Osteoblast (primary cell): ENCODE measurements around the gene PIGM. TPM values are rescaled to one million over a fixed set of nuclear protein-coding genes. Genes with fewer than 3 reads are reported as not detected.

Source experiments
- DNase-seq: peaks from one replicate; pipeline ENCODE4 v3.0.0; 2011; ENCODE audit warnings: low spot score, mixed read lengths; ENCODE audit not compliant: insufficient read length; ENCODE audit errors: missing footprints
- H2AFZ ChIP-seq: 2 replicates; pipeline ENCODE4 v1.6.0; 2011; ENCODE audit warnings: mild to moderate bottlenecking, low read length
- H3K27ac ChIP-seq: 2 replicates; pipeline ENCODE4 v1.5.1; 2011; ENCODE audit warnings: mild to moderate bottlenecking, low read depth, low read length, moderate library complexity
- H3K27me3 ChIP-seq: 2 replicates; pipeline ENCODE4 v1.6.0; 2012; ENCODE audit warnings: mild to moderate bottlenecking, control low read depth, inconsistent platforms, low read length, moderate library complexity; ENCODE audit not compliant: insufficient read depth
- H3K36me3 ChIP-seq: 2 replicates; pipeline ENCODE4 v1.5.1; 2011; ENCODE audit warnings: mild to moderate bottlenecking, low read length, control low read depth, moderate library complexity; ENCODE audit not compliant: insufficient read depth
- H3K4me1 ChIP-seq: 2 replicates; pipeline ENCODE4 v1.5.1; 2011; ENCODE audit warnings: mild to moderate bottlenecking, low read length, control low read depth, moderate library complexity; ENCODE audit not compliant: insufficient read depth
- H3K4me2 ChIP-seq: 2 replicates; pipeline ENCODE4 v1.6.0; 2011; ENCODE audit warnings: mild to moderate bottlenecking, low read length; ENCODE audit not compliant: insufficient read depth
- H3K4me3 ChIP-seq: fragments of 200-600 bp; sonication (generic); 3 replicates; pipeline ENCODE4 v1.5.1; 2012; ENCODE audit warnings: mild to moderate bottlenecking, low read length, inconsistent platforms; ENCODE audit not compliant: insufficient read depth
- H3K79me2 ChIP-seq: 2 replicates; pipeline ENCODE4 v1.6.0; 2012; ENCODE audit warnings: mild to moderate bottlenecking, low read length, control low read depth, inconsistent platforms; ENCODE audit not compliant: insufficient read depth
- H3K9me3 ChIP-seq: 2 replicates; pipeline ENCODE4 v1.5.1; 2011; ENCODE audit warnings: low read depth, low read length, control low read depth
- H4K20me1 ChIP-seq: 2 replicates; pipeline ENCODE4 v1.6.0; 2012; ENCODE audit warnings: mild to moderate bottlenecking, low read length, control low read depth; ENCODE audit not compliant: insufficient read depth
- total RNA-seq: library from RNA; depleted of rRNA; stranded (reverse); fragments of >200 nt; gene quantifications from 2 replicates; pipeline ENCODE4 v1.2.3, GENCODE V29; 2012
- TF ChIP-seq, protein P1 (sequence below): IDR thresholded peaks from 2 replicates; pipeline ENCODE4 v1.5.1; 2011; ENCODE audit warnings: mild to moderate bottlenecking, low read depth, low read length, moderate library complexity; ENCODE audit errors: extremely low read depth

The PIGM gene
- total RNA-seq, 1 donor, result 7.2 TPM

DNA sequence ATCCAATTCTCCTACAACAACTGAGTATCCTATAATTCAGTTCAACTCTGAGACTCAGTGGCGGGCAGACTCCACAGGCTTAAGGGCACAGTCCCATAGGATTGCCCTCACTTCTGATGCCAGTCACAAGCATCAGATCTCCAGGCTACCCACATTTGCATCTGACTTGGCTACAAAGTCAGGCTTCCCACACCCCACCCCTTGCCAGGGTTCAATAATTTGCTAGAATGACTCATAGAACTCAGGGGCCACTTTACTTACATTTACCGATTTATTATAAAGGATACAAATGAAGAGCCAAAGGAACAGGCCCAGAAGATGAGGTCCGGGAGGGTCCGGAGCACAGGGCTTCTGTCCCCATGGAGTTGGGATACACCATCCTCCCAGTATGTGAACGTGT is 41.8 kb downstream of the PIGM start:
- no peaks in the 10 kb centered on the region for H3K36me3 ChIP-seq

DNA sequence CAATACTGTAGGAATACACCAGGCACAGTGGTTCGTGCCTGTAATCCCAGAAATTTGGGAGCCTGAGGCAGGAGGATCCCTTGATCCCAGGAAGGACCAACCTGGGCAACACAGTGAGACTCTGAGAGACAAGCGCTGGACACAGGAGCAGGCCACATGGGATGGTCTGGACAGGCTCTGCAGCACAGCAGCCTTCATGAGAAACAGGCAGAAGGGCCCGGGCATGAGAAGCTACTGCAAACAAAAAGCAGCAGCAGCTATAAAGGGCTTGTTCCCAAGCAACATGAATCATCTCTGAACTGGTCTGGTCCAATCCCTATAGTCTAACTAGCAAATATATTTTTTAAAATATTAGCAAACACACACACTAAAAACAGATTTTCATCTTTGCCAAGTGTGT is 42.2 kb downstream of the PIGM start:
- Histone ChIP-seq H3K4me1 (peaks cover 14% of the 10 kb centered on the region), H4K20me1 (no peaks in the 10 kb centered on the region), H3K36me3 (no peaks in the 10 kb centered on the region), H2AFZ (no peak overlapping the region), H3K9me3 (no peaks in the 10 kb centered on the region), H3K4me2 (no peak overlapping the region), H3K27ac (no peak overlapping the region), H3K79me2 (no peaks in the 10 kb centered on the region), H3K4me3 (no peak overlapping the region), H3K27me3 (no peaks in the 10 kb centered on the region)
- peak; percentile 65 for DNase-seq
- TF ChIP-seq, protein P1, sequence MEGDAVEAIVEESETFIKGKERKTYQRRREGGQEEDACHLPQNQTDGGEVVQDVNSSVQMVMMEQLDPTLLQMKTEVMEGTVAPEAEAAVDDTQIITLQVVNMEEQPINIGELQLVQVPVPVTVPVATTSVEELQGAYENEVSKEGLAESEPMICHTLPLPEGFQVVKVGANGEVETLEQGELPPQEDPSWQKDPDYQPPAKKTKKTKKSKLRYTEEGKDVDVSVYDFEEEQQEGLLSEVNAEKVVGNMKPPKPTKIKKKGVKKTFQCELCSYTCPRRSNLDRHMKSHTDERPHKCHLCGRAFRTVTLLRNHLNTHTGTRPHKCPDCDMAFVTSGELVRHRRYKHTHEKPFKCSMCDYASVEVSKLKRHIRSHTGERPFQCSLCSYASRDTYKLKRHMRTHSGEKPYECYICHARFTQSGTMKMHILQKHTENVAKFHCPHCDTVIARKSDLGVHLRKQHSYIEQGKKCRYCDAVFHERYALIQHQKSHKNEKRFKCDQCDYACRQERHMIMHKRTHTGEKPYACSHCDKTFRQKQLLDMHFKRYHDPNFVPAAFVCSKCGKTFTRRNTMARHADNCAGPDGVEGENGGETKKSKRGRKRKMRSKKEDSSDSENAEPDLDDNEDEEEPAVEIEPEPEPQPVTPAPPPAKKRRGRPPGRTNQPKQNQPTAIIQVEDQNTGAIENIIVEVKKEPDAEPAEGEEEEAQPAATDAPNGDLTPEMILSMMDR, result no peak

More for the DNA sequence above, 41.8 kb downstream of the PIGM start:
- no peak for DNase-seq
- no peaks in the 10 kb centered on the region for H3K9me3 ChIP-seq
- no peak overlapping the region for H3K4me3 ChIP-seq
- no peak overlapping the region for H3K4me2 ChIP-seq
- H3K4me1 ChIP-seq, result peaks cover 14% of the 10 kb centered on the region
- H3K27ac ChIP-seq, result no peak overlapping the region
- no peaks in the 10 kb centered on the region for H4K20me1 ChIP-seq
- no peak overlapping the region for H2AFZ ChIP-seq
- no peaks in the 10 kb centered on the region for H3K27me3 ChIP-seq
- TF ChIP-seq, protein P1, result no peak
- H3K79me2 ChIP-seq, result no peaks in the 10 kb centered on the region

DNA sequence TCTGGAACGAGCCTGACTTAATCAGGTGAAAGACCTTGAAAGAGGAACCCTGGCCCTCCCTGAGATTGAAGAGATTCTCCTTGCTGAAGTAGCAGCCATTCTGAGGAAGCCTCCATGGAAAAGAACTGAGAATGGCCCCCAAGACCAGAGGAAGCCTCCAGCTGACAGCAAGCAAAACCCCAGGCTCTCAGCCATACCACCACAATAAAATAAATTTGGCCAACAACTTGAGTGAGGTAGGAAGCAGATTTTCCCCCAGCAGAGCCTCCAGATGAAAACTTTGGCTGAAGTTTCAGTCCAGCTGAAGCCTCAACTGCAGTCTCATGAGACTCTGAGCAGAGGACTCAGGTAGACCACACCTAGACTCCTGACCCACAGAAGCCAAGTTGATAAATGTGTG is 43.8 kb downstream of the PIGM start:
- Histone ChIP-seq H4K20me1 (no peaks in the 10 kb centered on the region), H3K36me3 (no peaks in the 10 kb centered on the region), H3K4me1 (peaks cover 14% of the 10 kb centered on the region), H3K79me2 (no peaks in the 10 kb centered on the region), H2AFZ (no peak overlapping the region), H3K27ac (no peak overlapping the region), H3K9me3 (no peaks in the 10 kb centered on the region), H3K4me3 (no peak overlapping the region), H3K4me2 (no peak overlapping the region), H3K27me3 (no peaks in the 10 kb centered on the region)
- TF ChIP-seq, protein P1, result no peak
- no peak for DNase-seq

DNA sequence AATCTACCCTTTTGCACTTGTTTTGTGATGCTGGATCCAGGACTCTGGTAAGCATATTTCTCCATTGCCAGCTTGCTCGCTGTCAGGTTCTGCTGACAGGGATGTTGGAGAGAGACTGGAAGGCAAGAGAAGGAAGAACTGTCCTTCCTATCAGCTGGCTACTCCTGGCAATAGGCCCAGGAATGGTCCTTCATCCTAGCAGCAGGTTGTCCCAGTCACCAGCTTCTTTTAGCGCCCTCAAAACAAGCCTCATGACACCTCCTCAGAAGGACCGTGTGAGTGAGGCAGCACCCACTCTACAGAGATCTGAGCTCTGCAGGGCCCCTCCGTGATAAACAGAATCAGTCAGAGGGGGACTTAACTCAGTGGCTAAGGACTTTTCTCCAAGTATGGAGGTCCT is 44.6 kb downstream of the PIGM start:
- DNase-seq, result no peak
- H3K4me2 ChIP-seq, result no peak overlapping the region
- no peak overlapping the region for H3K4me3 ChIP-seq
- H3K36me3 ChIP-seq, result no peaks in the 10 kb centered on the region
- TF ChIP-seq, protein P1, result no peak
- no peak overlapping the region for H3K27ac ChIP-seq
- H3K4me1 ChIP-seq, result peaks cover 14% of the 10 kb centered on the region
- H3K27me3 ChIP-seq, result no peaks in the 10 kb centered on the region
- H3K9me3 ChIP-seq, result no peaks in the 10 kb centered on the region
- H2AFZ ChIP-seq, result no peak overlapping the region
- no peaks in the 10 kb centered on the region for H4K20me1 ChIP-seq
- no peaks in the 10 kb centered on the region for H3K79me2 ChIP-seq
